Adrenal gland (tissue), 19 donors: ENCODE measurements around the gene CSAD. TPM values are rescaled to one million over a fixed set of nuclear protein-coding genes. Genes with fewer than 3 reads are reported as not detected.

Experiments
- DNase-seq, 7 donors: peaks; one replicate each; pipeline ENCODE4 v3.0.0-alpha.2; 2019 to 2020
- H3K27ac ChIP-seq, 5 donors: fragments of 200-600 bp; sonication (generic) in 4 of 5; 1 replicate in 3 of 5; 2 replicates in 2 of 5; pipeline versions ENCODE4 v1.5.1 to v1.8.0; 2016 to 2020; ENCODE audit warnings: mild to moderate bottlenecking in 1 of 5
- H3K27me3 ChIP-seq: fragments of 200-600 bp; 2 replicates; pipeline ENCODE4 v1.8.0; 2021
- H3K36me3 ChIP-seq, 2 donors: fragments of 200-600 bp; replicated peaks in 1 of 2; 1 replicate in 1 of 2; 2 replicates in 1 of 2; pipeline versions ENCODE4 v1.5.1 to v1.8.0; 2018 to 2022
- H3K4me1 ChIP-seq, 2 donors: fragments of 200-600 bp; replicated peaks in 1 of 2; 1 replicate in 1 of 2; 2 replicates in 1 of 2; pipeline versions ENCODE4 v1.5.1 to v1.8.0; 2018 to 2021
- H3K4me3 ChIP-seq, 4 donors: fragments of 200-600 bp; sonication (generic) in 3 of 4; one replicate each; pipeline ENCODE4 v1.5.1; 2016 to 2018
- H3K9me3 ChIP-seq, 3 donors: fragments of 200-600 bp; sonication (generic) in 1 of 3; replicated peaks in 1 of 3; 1 replicate in 2 of 3; 2 replicates in 1 of 3; pipeline versions ENCODE4 v1.5.1 to v1.8.0; 2016 to 2021
- POLR2A ChIP-seq, 2 donors: fragments of 450-650 bp; IDR thresholded peaks; one replicate each; pipeline ENCODE4 v1.6.1; 2017; ENCODE audit warnings: antibody characterized with exemption in 2 of 2, mild to moderate bottlenecking in 2 of 2, moderate library complexity in 1 of 2
- WGBS, 4 donors: extraction: QIAGEN DNeasy Blood & Tissue Kit in 2 of 4; methylation state at CpG; one replicate each; pipeline versions ENCODE4 v1.1.5 to v1.1.7; 2013 to 2017; 5-methylcytosine and 5-hydroxymethylcytosine counted together
- intact Hi-C, 2 donors: fragments of 100-400 bp; cut with DNase I; formaldehyde crosslinking; loops; one replicate each; pipeline versions ENCODE4 v1.14.1 to v1.15.0; 2022 to 2023
- long read RNA-seq, 10 donors: library from polyadenylated mRNA in 3 of 10; unstranded in 2 of 10; stranded (forward) in 1 of 10; transcript quantifications; one replicate each; pipeline ENCODE4 v2.0.0 and lab custom pipeline, GENCODE V29; 2021 to 2026
- polyA plus RNA-seq, 3 donors: library from polyadenylated mRNA; stranded (reverse); fragments of 200-250 nt in 2 of 3; fragments of 350-450 nt in 1 of 3; fragmentation: Illumina TruSeq in 1 of 3; extraction: RNeasy Lipid Tissue Mini Kit (QIAGEN cat#74804) in 1 of 3; gene quantifications; one replicate each; pipeline ENCODE4 v1.2.3, GENCODE V29; 2013 to 2014
- total RNA-seq, 9 donors: library from RNA; depleted of rRNA in 4 of 9; stranded (reverse); fragments of >200 nt in 4 of 9; fragments of 120-200 nt in 1 of 9; fragmentation: NEBNext Ultra II Directional in 1 of 9; extraction: Animal tissue kit (Norgen Biotek cat#: 25700) in 1 of 9; gene quantifications; one replicate each; pipeline versions ENCODE4 v1.1.0 to v1.2.4, GENCODE V29; 2013 to 2023
- TF ChIP-seq, protein P1 (sequence below), 6 experiments: fragments of 450-650 bp in 4 of 6; fragments of 200-600 bp in 2 of 6; sonication (generic) in 1 of 6; IDR thresholded peaks; 1 replicate in 5 of 6; 2 replicates in 1 of 6; pipeline versions ENCODE4 v1.5.1 to v1.8.0; 2016 to 2021; ENCODE audit warnings: antibody characterized with exemption in 6 of 6, mild to moderate bottlenecking in 2 of 6, moderate library complexity in 1 of 6
- donor health status: healthy with polysubstance abuse.
- donor health status: Bipolar disorder and iron deficiency.
- donor health status: DM: yes; HTN: yes; CAD: no.
- donor health status: DM: no; HTN: no; CAD: no.
- donor health status: DM: no; HTN: no; CAD: no.
- donor health status: DM: yes; HTN: yes; CAD: no.

CSAD gene, protein sequence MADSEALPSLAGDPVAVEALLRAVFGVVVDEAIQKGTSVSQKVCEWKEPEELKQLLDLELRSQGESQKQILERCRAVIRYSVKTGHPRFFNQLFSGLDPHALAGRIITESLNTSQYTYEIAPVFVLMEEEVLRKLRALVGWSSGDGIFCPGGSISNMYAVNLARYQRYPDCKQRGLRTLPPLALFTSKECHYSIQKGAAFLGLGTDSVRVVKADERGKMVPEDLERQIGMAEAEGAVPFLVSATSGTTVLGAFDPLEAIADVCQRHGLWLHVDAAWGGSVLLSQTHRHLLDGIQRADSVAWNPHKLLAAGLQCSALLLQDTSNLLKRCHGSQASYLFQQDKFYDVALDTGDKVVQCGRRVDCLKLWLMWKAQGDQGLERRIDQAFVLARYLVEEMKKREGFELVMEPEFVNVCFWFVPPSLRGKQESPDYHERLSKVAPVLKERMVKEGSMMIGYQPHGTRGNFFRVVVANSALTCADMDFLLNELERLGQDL
- 10 to 100 TPM in 7 of 9 donors, 1 to 10 TPM in 2; 2.3 to 43.4 (median 19.8) TPM for total RNA-seq
- polyA plus RNA-seq: 100 to 1,000 TPM in 2 of 3 donors, 10 to 100 TPM in 1; 10.9 to 140 (median 100) TPM
- long read RNA-seq, donor 1: 0 reads
- long read RNA-seq, donor 2, partial matches to known transcripts: 0 of 1 reads
- long read RNA-seq, donor 2, other reads (novel, unspliced or antisense): 0 of 1 reads
- long read RNA-seq, donor 3: 0 reads
- long read RNA-seq, donor 4, partial matches to known transcripts: 0 of 3 reads
- long read RNA-seq, donor 4, other reads (novel, unspliced or antisense): 3 of 3 reads
- long read RNA-seq, donor 5, partial matches to known transcripts: 4 of 6 reads
- long read RNA-seq, donor 5, other reads (novel, unspliced or antisense): 2 of 6 reads
- long read RNA-seq, donor 6, partial matches to known transcripts: 0 of 7 reads
- long read RNA-seq, donor 6, other reads (novel, unspliced or antisense): 7 of 7 reads
- long read RNA-seq, donor 7, partial matches to known transcripts: 0 of 2 reads
- long read RNA-seq, donor 7, other reads (novel, unspliced or antisense): 0 of 2 reads
- long read RNA-seq, donor 8: 0 reads
- long read RNA-seq, donor 9, partial matches to known transcripts: 0 of 3 reads
- long read RNA-seq, donor 9, other reads (novel, unspliced or antisense): 0 of 3 reads
- long read RNA-seq, donor 10, partial matches to known transcripts: 0 of 1 reads
- long read RNA-seq, donor 10, other reads (novel, unspliced or antisense): 0 of 1 reads

DNA sequence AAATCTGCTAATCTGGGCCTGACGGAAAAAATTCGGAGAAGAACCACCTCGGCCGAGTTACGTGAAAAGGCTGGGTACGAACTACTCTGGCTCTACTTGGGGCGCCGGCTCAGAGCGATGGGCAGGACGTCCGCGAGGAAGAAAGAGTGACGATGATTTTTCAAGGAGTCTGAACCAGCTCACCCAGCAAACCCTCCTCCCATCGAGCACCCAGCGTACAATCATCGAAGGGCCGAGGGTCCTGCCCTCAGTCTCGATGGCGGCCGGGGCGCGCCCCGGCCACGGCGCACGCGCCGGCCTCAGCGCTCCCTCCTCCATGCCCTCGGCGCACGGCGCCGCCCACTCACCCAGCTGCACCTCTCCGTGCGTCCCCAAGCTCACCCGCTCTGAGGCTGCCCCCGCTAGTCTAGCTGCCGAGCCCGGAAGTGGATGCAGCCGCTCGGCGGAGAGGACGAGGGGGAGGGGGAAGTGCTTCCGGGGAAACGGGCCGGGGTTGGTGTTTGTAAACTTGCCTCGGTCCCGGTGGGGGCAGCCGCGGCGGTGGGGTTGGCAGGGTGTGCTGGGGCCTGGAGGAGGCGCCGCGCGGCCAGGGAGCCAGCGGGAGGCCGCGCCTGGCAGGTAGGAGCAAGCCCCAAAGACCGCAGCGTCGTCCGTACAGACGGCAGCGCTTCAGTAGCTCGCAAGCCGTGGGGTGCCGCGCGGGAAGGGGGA lies at the start of gene CSAD, which contains the start of gene ZNF740:
TSS of gene CSAD (minus strand) at position 706 of the 711 bp plus-strand sequence. CDS start 7,455 bp downstream, outside the sequence.
TSS of gene ZNF740 (plus strand) at position 503 of the 711 bp plus-strand sequence. CDS start 1,262 bp downstream, outside the sequence.
- Histone ChIP-seq H3K4me1 (peaks cover 17 to 37% of the 10 kb centered on the region in 2 donors), H3K36me3 (peaks cover 0 to 28% of the 10 kb centered on the region in 2 donors), H3K9me3 (no peaks in the 10 kb centered on the region), H3K4me3 (peak within 1 kb of the TSS; percentile 0 to 85 (median 52)), H3K27ac (peak within 1 kb of the TSS; percentile 78 to 97 (median 94)), H3K27me3 (no peaks in the 10 kb centered on the region)
- peak; percentile 76 to 86 for TF ChIP-seq POLR2A (IDR thresholded peaks at IDR 0.05)
- TF ChIP-seq, protein P1, sequence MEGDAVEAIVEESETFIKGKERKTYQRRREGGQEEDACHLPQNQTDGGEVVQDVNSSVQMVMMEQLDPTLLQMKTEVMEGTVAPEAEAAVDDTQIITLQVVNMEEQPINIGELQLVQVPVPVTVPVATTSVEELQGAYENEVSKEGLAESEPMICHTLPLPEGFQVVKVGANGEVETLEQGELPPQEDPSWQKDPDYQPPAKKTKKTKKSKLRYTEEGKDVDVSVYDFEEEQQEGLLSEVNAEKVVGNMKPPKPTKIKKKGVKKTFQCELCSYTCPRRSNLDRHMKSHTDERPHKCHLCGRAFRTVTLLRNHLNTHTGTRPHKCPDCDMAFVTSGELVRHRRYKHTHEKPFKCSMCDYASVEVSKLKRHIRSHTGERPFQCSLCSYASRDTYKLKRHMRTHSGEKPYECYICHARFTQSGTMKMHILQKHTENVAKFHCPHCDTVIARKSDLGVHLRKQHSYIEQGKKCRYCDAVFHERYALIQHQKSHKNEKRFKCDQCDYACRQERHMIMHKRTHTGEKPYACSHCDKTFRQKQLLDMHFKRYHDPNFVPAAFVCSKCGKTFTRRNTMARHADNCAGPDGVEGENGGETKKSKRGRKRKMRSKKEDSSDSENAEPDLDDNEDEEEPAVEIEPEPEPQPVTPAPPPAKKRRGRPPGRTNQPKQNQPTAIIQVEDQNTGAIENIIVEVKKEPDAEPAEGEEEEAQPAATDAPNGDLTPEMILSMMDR (IDR thresholded peaks at IDR 0.05): peak in 2 of 6 experiments; percentile 10 to 12
- DNase-seq: peak; percentile 96 to 99 (median 98)
- 0 to 1% (median 1%) methylated on average over 20 to 70 of the region's 70 CpGs for WGBS, 4 donors
- intact Hi-C loops: no loop called here

DNA sequence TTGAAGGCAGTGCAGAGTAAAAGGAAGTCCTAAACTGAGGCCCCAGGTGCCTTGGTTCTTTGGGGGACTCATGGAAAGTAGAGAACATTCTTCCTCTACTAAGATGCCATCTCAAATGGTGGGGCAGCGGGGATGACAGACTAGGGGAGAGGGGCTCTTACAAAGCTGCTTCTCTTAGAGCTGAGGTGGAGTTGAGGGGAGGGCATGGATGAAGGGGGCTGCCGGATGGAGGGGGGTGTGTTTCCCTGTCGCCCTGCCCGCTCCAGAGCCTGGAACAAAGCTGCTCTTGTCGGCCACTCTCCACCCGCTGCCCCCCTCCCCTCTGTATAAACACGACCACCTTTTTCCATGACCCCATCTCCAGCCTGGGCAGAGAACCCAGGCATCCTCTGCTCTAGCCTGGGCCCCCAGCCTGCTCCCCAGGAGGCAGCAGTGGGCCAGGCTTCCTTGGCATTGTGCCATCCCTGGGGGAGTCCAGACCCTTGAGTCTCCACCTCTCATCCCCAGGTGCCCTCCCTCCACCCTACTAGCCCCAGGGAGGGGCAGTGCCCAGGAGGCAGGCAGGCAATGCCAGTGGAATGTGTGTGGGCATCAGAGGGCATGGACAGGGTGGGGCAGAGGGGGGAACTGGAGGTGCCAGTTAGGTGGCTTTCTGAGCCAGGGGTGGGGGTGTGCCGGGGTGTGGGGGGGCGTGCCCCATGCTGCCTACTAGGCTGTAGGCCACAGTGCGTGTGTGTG lies 49.6 kb upstream of the CSAD start:
- no peaks in the 10 kb centered on the region for H3K9me3 ChIP-seq
- no peak overlapping the region for H3K4me3 ChIP-seq
- H3K27me3 ChIP-seq: no peaks in the 10 kb centered on the region
- TF ChIP-seq, protein P1 (IDR thresholded peaks at IDR 0.05): no peak
- TF ChIP-seq POLR2A (IDR thresholded peaks at IDR 0.05): no peak
- peaks cover 14 to 20% of the 10 kb centered on the region in 2 donors for H3K4me1 ChIP-seq
- peak overlapping the region in 1 of 5 donors; percentile 81 for H3K27ac ChIP-seq
- intact Hi-C loops: no loop called here
- 74 to 93% (median 81%) methylated on average over 7 to 10 of the region's 10 CpGs for WGBS, 4 donors
- no peaks in the 10 kb centered on the region for H3K36me3 ChIP-seq
- DNase-seq: no peak

DNA sequence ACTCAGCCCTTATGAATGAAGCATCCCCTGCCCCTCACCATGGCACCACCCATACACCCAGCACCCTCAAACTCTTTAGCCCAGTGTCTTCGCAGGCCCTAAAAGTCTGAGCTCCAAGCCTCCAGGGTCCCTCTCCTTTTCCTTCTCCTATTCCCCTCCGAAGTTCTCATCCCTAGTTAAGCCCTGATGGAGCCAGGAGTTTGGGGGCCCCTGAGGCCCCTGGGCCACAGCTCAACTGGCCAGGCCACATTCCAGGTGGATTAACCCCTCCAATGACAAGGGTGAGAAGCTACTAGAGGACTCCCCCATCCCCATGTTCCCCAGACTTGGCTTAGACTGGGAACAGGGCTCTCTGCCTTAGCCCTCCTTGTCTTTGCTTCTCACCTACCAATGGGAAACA lies 48.7 kb upstream of the CSAD start:
- Histone ChIP-seq H3K36me3 (no peaks in the 10 kb centered on the region), H3K4me3 (no peak overlapping the region), H3K27ac (no peak overlapping the region), H3K4me1 (peaks cover 14 to 25% of the 10 kb centered on the region in 2 donors), H3K9me3 (no peaks in the 10 kb centered on the region), H3K27me3 (no peaks in the 10 kb centered on the region)
- no peak for DNase-seq
- WGBS, 4 donors: 88 to 96% (median 92%) methylated on average over 2 of the region's 2 CpGs
- TF ChIP-seq, protein P1 (IDR thresholded peaks at IDR 0.05): no peak
- TF ChIP-seq POLR2A (IDR thresholded peaks at IDR 0.05): no peak
- intact Hi-C loops: no loop called here
